ENCODE results near the gene IL4. TPM values are rescaled to one million over a fixed set of nuclear protein-coding genes. Genes with fewer than 3 reads are reported as not detected.

Gene IL4
- total and polyA plus RNA-seq, 2 of the 13 experiments (the other 11 are each of a cell fraction or from before 2014, with no cell fraction given): not detected

DNA sequence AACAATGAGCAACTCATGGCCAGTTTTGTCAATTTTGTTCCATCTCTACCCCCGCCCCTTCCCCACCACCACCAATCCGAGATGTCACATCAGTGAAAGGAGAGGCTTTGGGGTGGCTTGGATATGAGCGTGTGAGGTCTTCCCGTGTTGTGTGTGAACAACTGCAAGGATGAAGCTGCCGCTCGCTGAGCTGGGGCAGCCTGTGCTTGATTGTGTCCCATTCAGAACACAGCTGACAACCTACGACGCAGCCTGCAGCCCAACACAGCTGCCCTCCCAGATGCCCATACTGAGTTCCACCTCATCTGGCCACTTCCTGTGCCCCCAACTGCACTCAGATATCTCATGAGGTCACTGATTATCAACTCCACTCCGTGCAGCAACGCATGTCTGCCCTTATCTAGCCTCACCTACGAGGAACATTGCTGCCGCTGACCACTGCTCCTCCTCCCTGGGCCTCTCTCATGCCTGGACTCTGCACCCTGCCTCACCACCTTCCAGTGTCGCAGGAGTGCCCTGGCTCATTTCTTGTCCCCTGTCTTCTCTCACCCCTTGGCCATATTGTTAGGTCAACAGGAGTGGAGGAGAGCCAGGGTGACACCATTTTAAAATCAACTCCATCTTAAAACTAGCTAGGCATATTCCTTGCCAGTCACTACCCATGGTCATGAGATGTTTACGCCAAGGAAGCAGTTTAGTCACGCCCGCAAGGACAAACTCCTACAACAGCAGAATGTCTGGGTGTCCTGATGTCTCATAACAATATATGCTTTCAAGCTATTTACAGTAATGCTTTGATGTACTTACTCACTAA, 7.3 kb upstream of the IL4 start (continued):
- TF ChIP-seq STAT6 (CRISPR knock-in tag; IDR thresholded peaks at IDR 0.05; ENCODE audit: borderline replicate concordance) (no peak), FOXA1 (IDR thresholded peaks at IDR 0.05) (no peak), FOXA1 (CRISPR knock-in tag; IDR thresholded peaks at IDR 0.05) (no peak), SMARCC2 (IDR thresholded peaks at IDR 0.05) (no peak), ZNF274 (CRISPR knock-in tag; IDR thresholded peaks at IDR 0.05) (no peak), ARID5B (CRISPR knock-in tag; IDR thresholded peaks at IDR 0.05) (no peak; the same call in 1 of the 2 replicates), ZNF577 (CRISPR knock-in tag; IDR thresholded peaks at IDR 0.05; ENCODE audit: borderline replicate concordance, low read depth) (no peak), ZNF24 (IDR thresholded peaks at IDR 0.05) (no peak), ZNF292 (CRISPR knock-in tag; IDR thresholded peaks at IDR 0.05; ENCODE audit: borderline replicate concordance, low read depth) (peak; percentile 31; the same call in 1 of the 2 replicates)
- TF ChIP-seq, protein P1, sequence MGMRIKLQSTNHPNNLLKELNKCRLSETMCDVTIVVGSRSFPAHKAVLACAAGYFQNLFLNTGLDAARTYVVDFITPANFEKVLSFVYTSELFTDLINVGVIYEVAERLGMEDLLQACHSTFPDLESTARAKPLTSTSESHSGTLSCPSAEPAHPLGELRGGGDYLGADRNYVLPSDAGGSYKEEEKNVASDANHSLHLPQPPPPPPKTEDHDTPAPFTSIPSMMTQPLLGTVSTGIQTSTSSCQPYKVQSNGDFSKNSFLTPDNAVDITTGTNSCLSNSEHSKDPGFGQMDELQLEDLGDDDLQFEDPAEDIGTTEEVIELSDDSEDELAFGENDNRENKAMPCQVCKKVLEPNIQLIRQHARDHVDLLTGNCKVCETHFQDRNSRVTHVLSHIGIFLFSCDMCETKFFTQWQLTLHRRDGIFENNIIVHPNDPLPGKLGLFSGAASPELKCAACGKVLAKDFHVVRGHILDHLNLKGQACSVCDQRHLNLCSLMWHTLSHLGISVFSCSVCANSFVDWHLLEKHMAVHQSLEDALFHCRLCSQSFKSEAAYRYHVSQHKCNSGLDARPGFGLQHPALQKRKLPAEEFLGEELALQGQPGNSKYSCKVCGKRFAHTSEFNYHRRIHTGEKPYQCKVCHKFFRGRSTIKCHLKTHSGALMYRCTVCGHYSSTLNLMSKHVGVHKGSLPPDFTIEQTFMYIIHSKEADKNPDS (CRISPR knock-in tag; IDR thresholded peaks at IDR 0.05): peak; percentile 66; the same call in 1 of the 2 replicates
- TF ChIP-seq, protein P2, sequence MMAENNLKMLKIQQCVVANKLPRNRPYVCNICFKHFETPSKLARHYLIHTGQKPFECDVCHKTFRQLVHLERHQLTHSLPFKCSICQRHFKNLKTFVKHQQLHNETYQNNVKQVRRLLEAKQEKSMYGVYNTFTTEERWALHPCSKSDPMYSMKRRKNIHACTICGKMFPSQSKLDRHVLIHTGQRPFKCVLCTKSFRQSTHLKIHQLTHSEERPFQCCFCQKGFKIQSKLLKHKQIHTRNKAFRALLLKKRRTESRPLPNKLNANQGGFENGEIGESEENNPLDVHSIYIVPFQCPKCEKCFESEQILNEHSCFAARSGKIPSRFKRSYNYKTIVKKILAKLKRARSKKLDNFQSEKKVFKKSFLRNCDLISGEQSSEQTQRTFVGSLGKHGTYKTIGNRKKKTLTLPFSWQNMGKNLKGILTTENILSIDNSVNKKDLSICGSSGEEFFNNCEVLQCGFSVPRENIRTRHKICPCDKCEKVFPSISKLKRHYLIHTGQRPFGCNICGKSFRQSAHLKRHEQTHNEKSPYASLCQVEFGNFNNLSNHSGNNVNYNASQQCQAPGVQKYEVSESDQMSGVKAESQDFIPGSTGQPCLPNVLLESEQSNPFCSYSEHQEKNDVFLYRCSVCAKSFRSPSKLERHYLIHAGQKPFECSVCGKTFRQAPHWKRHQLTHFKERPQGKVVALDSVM (CRISPR knock-in tag; IDR thresholded peaks at IDR 0.05): peak; percentile 74; the same call in 1 of the 2 replicates

Data from HepG2 (cell line).